Coronary artery (tissue), 2 donors: Measurements from ENCODE around the gene RHBDF2.

ENCODE experiments used
- DNase-seq: peaks from one replicate; pipeline ENCODE4 v3.0.0-alpha.2; 2017; ENCODE audit warnings: low spot score
- H3K27ac ChIP-seq, 2 donors: fragments of 200-600 bp; sonication (generic); one replicate each; pipeline ENCODE4 v1.5.1; 2016 to 2019
- H3K4me3 ChIP-seq: fragments of 200-600 bp; sonication (generic); 2 replicates; pipeline ENCODE4 v1.5.1; 2016; ENCODE audit warnings: mild to moderate bottlenecking, moderate library complexity
- CTCF ChIP-seq: fragments of 200-600 bp; sonication (generic); IDR thresholded peaks from one replicate; pipeline ENCODE4 v1.5.1; 2019; ENCODE audit warnings: antibody characterized with exemption

The RHBDF2 gene

GRCh38 chr17:76431509-76431908, 69.7 kb downstream of the RHBDF2 start:
- no peak overlapping the region for H3K4me3 ChIP-seq
- no peak for DNase-seq
- H3K27ac ChIP-seq, result no peak overlapping the region
- TF ChIP-seq CTCF, result no peak

DNA sequence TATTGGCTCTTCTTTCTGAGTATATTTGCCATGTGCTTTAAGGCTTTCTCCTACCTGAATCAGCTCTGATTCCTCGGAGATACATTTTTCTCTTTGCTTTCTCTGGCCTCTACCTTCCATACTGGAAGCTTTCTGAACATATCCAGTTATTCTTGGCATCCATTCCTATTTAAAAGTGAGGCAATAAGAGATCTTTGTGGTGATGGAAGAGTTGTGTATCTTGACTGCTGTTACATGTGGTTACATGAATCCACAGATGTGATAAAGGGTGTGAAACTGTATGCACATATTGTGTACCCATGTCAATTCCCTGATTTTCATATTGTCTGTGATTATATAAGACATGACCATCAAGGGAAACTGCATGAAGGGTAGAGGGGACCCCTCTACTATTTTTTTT, 72.7 kb downstream of the RHBDF2 start:
- no peak overlapping the region for H3K27ac ChIP-seq
- TF ChIP-seq CTCF, result no peak

GRCh38 chr17:76427501-76428231, 73.6 kb downstream of the RHBDF2 start:
- Histone ChIP-seq H3K4me3 (no peak overlapping the region), H3K27ac (no peak overlapping the region)
- no peak for TF ChIP-seq CTCF
- no peak for DNase-seq

More for the DNA sequence above, 72.7 kb downstream of the RHBDF2 start:
- no peak for DNase-seq
- H3K4me3 ChIP-seq, result no peak overlapping the region

DNA sequence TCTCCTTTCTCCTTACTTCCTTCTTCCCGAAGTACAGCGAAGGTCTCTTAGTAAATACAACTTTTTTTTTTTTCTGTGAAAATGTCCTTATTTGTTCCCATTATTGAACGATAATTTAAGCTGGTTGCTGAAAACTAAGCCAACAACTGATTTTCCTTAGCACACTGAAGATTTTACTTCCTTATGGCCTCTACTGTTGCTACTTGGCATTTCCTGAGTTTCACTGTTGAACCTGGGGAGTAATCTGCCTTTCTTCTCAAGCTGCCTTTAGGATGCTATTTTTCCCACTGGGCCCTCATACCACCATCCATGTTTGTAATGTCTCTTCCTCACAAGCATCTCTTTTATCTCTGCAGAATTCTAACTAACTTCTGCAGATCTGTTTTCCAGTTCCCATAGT, 74.4 kb downstream of the RHBDF2 start:
- H3K27ac ChIP-seq, result no peak overlapping the region
- no peak for TF ChIP-seq CTCF
- no peak for DNase-seq
- no peak overlapping the region for H3K4me3 ChIP-seq

DNA sequence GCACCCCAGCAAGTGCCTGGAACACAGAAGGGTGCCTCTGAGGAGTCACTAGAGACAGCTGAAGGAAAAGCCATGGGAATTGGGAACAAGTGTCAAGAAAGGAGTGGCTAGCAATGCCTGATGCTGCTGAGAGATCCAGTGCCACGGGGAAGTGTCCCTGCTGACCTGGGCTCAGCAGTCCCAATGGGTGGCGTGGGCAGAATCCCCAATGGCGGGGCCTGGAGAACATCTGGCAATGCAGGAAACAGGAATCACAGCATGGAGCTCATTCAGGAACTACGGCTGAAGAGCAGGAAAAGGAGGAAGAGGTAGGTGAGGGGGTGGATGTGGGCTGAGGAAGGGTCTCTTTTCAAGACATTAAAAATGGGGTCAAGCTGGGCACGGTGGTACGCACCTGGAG, 78.4 kb downstream of the RHBDF2 start:
- TF ChIP-seq CTCF, result no peak
- no peak overlapping the region for H3K27ac ChIP-seq
- DNase-seq, result no peak

DNA sequence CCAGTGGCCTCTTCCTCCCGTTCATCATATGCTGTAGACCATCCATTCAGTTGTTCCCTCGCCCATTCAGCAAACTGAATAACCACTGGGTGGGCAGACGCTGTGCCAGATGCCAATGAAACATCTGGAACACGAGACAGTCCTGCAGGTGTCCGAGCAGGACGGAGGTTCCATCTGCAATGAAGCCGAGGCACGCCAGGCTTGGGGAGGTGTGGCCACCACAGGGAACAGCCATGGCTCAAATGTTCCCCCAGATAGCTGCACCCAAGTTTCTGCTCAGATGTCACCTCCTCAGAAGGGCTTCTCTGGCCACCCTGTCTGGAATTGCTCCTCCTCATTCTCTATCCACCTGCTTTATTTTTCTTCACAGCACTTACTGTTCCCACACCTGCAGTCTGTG, 78.8 kb downstream of the RHBDF2 start:
- H3K27ac ChIP-seq, result no peak overlapping the region
- no peak for DNase-seq
- no peak for TF ChIP-seq CTCF
- no peak overlapping the region for H3K4me3 ChIP-seq

More for the DNA sequence above, 78.4 kb downstream of the RHBDF2 start:
- H3K4me3 ChIP-seq, result no peak overlapping the region

DNA sequence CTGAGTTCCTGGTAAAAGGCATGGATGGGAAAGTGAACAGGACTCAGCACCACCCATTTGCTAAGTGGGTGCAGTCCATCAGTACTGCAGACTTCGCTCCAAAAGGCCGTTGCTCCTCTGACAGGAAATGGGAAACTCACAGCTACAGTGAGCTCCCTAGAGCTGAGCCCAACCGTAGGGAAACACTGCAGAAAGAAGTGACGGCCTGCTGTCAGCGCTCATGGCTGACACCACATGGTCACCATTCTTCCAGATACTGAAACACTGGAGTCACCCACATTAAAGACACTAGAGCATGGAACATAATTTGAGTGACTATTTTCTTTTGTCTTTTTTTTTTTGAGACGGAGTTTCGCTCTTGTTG, 80.2 kb downstream of the RHBDF2 start:
- DNase-seq, result no peak
- TF ChIP-seq CTCF, result no peak
- Histone ChIP-seq H3K4me3 (no peak overlapping the region), H3K27ac (peak overlapping the region in 1 of 2 donors; percentile 35)
